ENCODE data around the gene LMX1B.
"Not testable (repeated sequence)": the region's sequence is repeated elsewhere in the genome, so short reads cannot be mapped to it uniquely, and the experiment has no call there.

Gene LMX1B

GRCh38 chr9:126724226-126724625 lies 110.5 kb downstream of the LMX1B start:
- TF ChIP-seq CTCF (IDR thresholded peaks at IDR 0.05; ENCODE audit: control insufficient read depth, insufficient read depth, low read depth, low read length, missing control alignments): no peak
- DNase-seq (ENCODE audit: low read depth): no peak
- H3K4me3 ChIP-seq (ENCODE audit: control insufficient read depth, low read depth, low read length): no peak overlapping the region

- H3K4me3 ChIP-seq (ENCODE audit: control insufficient read depth, low read depth, low read length); DNase-seq (ENCODE audit: low read depth): not testable (repeated sequence)
Observed at GRCh38 chr9:126725485-126725884, 111.8 kb downstream of the LMX1B start.

GRCh38 chr9:126728210-126728609 lies 114.5 kb downstream of the LMX1B start:
- not testable (repeated sequence) for H3K4me3 ChIP-seq (ENCODE audit: control insufficient read depth, low read depth, low read length); DNase-seq (ENCODE audit: low read depth)

- DNase-seq (ENCODE audit: low read depth); H3K4me3 ChIP-seq (ENCODE audit: control insufficient read depth, low read depth, low read length): not testable (repeated sequence)
Observed at GRCh38 chr9:126730592-126730991, 116.9 kb downstream of the LMX1B start.

- no peak for DNase-seq (ENCODE audit: low read depth)
- TF ChIP-seq CTCF (IDR thresholded peaks at IDR 0.05; ENCODE audit: control insufficient read depth, insufficient read depth, low read depth, low read length, missing control alignments): no peak
- H3K4me3 ChIP-seq (ENCODE audit: control insufficient read depth, low read depth, low read length): no peak overlapping the region
Observed at GRCh38 chr9:126733005-126733404, 119.3 kb downstream of the LMX1B start.

- no peak overlapping the region for H3K4me3 ChIP-seq (ENCODE audit: control insufficient read depth, low read depth, low read length)
- no peak for TF ChIP-seq CTCF (IDR thresholded peaks at IDR 0.05; ENCODE audit: control insufficient read depth, insufficient read depth, low read depth, low read length, missing control alignments)
- DNase-seq (ENCODE audit: low read depth): no peak
Observed at GRCh38 chr9:126734877-126735276, 121.1 kb downstream of the LMX1B start.

- no peak for DNase-seq (ENCODE audit: low read depth)
- H3K4me3 ChIP-seq (ENCODE audit: control insufficient read depth, low read depth, low read length): no peak overlapping the region
- TF ChIP-seq CTCF (IDR thresholded peaks at IDR 0.05; ENCODE audit: control insufficient read depth, insufficient read depth, low read depth, low read length, missing control alignments): no peak
Observed at GRCh38 chr9:126735482-126735881, 121.8 kb downstream of the LMX1B start.

GRCh38 chr9:126738553-126738952 lies 124.8 kb downstream of the LMX1B start:
- no peak for TF ChIP-seq CTCF (IDR thresholded peaks at IDR 0.05; ENCODE audit: control insufficient read depth, insufficient read depth, low read depth, low read length, missing control alignments)
- no peak overlapping the region for H3K4me3 ChIP-seq (ENCODE audit: control insufficient read depth, low read depth, low read length)
- no peak for DNase-seq (ENCODE audit: low read depth)
